Measurements from ENCODE around the gene GID4. TPM values are rescaled to one million over a fixed set of nuclear protein-coding genes. Genes with fewer than 3 reads are reported as not detected.

The GID4 gene
- total and polyA plus RNA-seq, 8 donors: 3.2 to 18.1 (median 5.6) TPM

DNA sequence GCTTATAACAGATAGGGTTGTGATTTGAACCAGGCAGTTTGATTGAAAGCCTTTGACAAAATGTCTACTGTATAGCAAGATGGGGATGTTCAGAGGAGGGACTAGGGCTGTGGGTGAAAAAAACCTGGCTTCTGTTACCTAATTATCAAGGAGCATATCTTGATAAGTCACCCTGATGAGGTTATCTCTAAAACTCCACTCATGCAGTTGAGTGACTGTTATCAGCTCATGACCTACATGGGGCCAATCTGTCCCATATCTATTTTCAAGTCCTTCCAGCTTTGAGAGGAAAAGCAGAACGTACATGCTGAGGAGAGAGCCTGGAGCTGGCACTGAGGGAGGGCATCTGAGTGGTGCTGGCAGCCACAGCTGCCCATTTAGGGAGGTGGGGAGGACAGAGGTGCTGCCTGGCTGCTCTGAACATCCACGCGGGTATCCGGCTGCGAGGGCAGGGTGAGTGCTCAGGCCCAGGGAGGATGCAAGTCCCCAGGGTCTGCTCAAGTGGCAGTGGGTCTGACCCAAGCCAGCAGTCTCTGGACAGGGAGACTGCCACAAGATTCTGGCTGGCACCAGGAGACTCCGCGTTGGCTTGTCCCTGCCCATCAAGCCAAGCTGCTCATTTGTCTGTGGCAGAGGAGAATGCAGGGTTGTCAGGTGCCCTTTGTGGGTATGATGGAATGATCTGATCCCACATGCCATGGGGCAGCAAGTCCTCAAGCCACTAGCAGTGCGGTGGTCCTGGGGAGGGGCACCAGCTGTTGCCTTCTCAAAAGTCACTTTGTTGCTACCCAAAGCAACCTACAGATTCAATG is 29.4 kb upstream of the GID4 start:
- intact Hi-C loops (cut with DNase I; ENCODE audit: low total_unique reads): no loop called here
- peaks cover 0 to 53% (median 46%) of the 10 kb centered on the region in 4 donors for H3K36me3 ChIP-seq
- no peak for DNase-seq
- no peaks in the 10 kb centered on the region for H3K27me3 ChIP-seq
- no peaks in the 10 kb centered on the region for H3K4me1 ChIP-seq
- H3K9me3 ChIP-seq: no peaks in the 10 kb centered on the region
- WGBS, 5 donors: 77 to 88% (median 80%) methylated on average over 8 of the region's 8 CpGs
- no peak overlapping the region for H3K4me3 ChIP-seq
- no peak overlapping the region for H3K27ac ChIP-seq
- TF ChIP-seq POLR2AphosphoS5 (IDR thresholded peaks at IDR 0.05): no peak
- no peak for TF ChIP-seq EP300 (IDR thresholded peaks at IDR 0.05)
- no peak for TF ChIP-seq CTCF (IDR thresholded peaks at IDR 0.05)
- no peak for TF ChIP-seq POLR2A (IDR thresholded peaks at IDR 0.05)

GRCh38 chr17:18011286-18011685 is 27.9 kb upstream of the GID4 start:
- Histone ChIP-seq H3K36me3 (peaks cover 0 to 66% (median 54%) of the 10 kb centered on the region in 4 donors), H3K9me3 (no peaks in the 10 kb centered on the region), H3K27me3 (no peaks in the 10 kb centered on the region), H3K4me1 (no peaks in the 10 kb centered on the region), H3K4me3 (no peak overlapping the region), H3K27ac (no peak overlapping the region)
- no peak for DNase-seq
- intact Hi-C loops (cut with DNase I; ENCODE audit: low total_unique reads): no loop called here
- TF ChIP-seq POLR2AphosphoS5 (IDR thresholded peaks at IDR 0.05): no peak
- no peak for TF ChIP-seq CTCF (IDR thresholded peaks at IDR 0.05)
- TF ChIP-seq POLR2A (IDR thresholded peaks at IDR 0.05): no peak
- TF ChIP-seq EP300 (IDR thresholded peaks at IDR 0.05): no peak
- 95 to 98% (median 96%) methylated on average over 4 to 5 of the region's 5 CpGs for WGBS, 5 donors

- 87 to 97% (median 96%) methylated on average over 6 of the region's 6 CpGs for WGBS, 5 donors
- intact Hi-C loops (cut with DNase I; ENCODE audit: low total_unique reads): no loop called here
Observed at GRCh38 chr17:18014006-18014405, 25.2 kb upstream of the GID4 start.

GRCh38 chr17:18015593-18015992 is 23.6 kb upstream of the GID4 start:
- Histone ChIP-seq H3K9me3 (no peaks in the 10 kb centered on the region), H3K4me3 (no peak overlapping the region), H3K27ac (no peak overlapping the region), H3K36me3 (peaks cover 0 to 30% (median 28%) of the 10 kb centered on the region in 4 donors), H3K4me1 (peaks cover 11 to 18% (median 15%) of the 10 kb centered on the region in 4 donors), H3K27me3 (no peaks in the 10 kb centered on the region)
- intact Hi-C loops (cut with DNase I; ENCODE audit: low total_unique reads): no loop called here
- TF ChIP-seq EP300 (IDR thresholded peaks at IDR 0.05): no peak
- 91 to 100% (median 96%) methylated on average over 5 of the region's 5 CpGs for WGBS, 5 donors
- DNase-seq: no peak

More at GRCh38 chr17:18014006-18014405, 25.2 kb upstream of the GID4 start:
- Histone ChIP-seq H3K27me3 (no peaks in the 10 kb centered on the region), H3K27ac (no peak overlapping the region), H3K4me1 (peaks cover 11 to 18% (median 15%) of the 10 kb centered on the region in 4 donors), H3K9me3 (no peaks in the 10 kb centered on the region), H3K36me3 (peaks cover 0 to 46% (median 39%) of the 10 kb centered on the region in 4 donors), H3K4me3 (no peak overlapping the region)
- no peak for DNase-seq
- TF ChIP-seq EP300 (IDR thresholded peaks at IDR 0.05) (no peak), POLR2A (IDR thresholded peaks at IDR 0.05) (no peak), POLR2AphosphoS5 (IDR thresholded peaks at IDR 0.05) (no peak), CTCF (IDR thresholded peaks at IDR 0.05) (no peak)

- H3K36me3 ChIP-seq: peaks cover 0 to 35% (median 31%) of the 10 kb centered on the region in 4 donors
- no peaks in the 10 kb centered on the region for H3K27me3 ChIP-seq
- 89 to 99% (median 96%) methylated on average over 12 of the region's 12 CpGs for WGBS, 5 donors
- H3K4me3 ChIP-seq: no peak overlapping the region
- H3K27ac ChIP-seq: no peak overlapping the region
- TF ChIP-seq EP300 (IDR thresholded peaks at IDR 0.05) (no peak), CTCF (IDR thresholded peaks at IDR 0.05) (no peak), POLR2AphosphoS5 (IDR thresholded peaks at IDR 0.05) (no peak), POLR2A (IDR thresholded peaks at IDR 0.05) (no peak)
- H3K4me1 ChIP-seq: peaks cover 11 to 18% (median 15%) of the 10 kb centered on the region in 4 donors
- H3K9me3 ChIP-seq: no peaks in the 10 kb centered on the region
- DNase-seq: no peak
- intact Hi-C loops (cut with DNase I; ENCODE audit: low total_unique reads): no loop called here
Observed at GRCh38 chr17:18016426-18016825, 22.8 kb upstream of the GID4 start.
